GM19372 (cell line): ENCODE measurements around the gene NMU.
"Not testable (repeated sequence)": the region's sequence is repeated elsewhere in the genome, so short reads cannot be mapped to it uniquely, and the experiment has no call there.

Experiments used
- ATAC-seq: cut with Tn5 transposase; IDR thresholded peaks from one replicate; pipeline ENCODE4 v1.9.1; 2021; ENCODE audit warnings: mild to moderate bottlenecking, low read depth, moderate library complexity; ENCODE audit not compliant: unreplicated experiment

NMU gene

GRCh38 chr4:55568905-55569504, 67.1 kb downstream of the NMU start:
- peak; percentile 54 for ATAC-seq

GRCh38 chr4:55561889-55562288, 74.2 kb downstream of the NMU start:
- peak; percentile 99 for ATAC-seq

GRCh38 chr4:55560096-55560495, 76.0 kb downstream of the NMU start:
- ATAC-seq, result no peak

- no peak for ATAC-seq
These were observed 81.6 kb downstream of the NMU start for GRCh38 chr4:55554453-55555030.

- ATAC-seq, result no peak
These were observed 82.5 kb downstream of the NMU start for GRCh38 chr4:55553441-55554201.

- ATAC-seq, result not testable (repeated sequence)
These were observed 84.1 kb downstream of the NMU start for GRCh38 chr4:55551964-55552363.

- ATAC-seq, result no peak
These were observed 86.2 kb downstream of the NMU start for GRCh38 chr4:55549888-55550287.

GRCh38 chr4:55547918-55548317, 88.2 kb downstream of the NMU start:
- no peak for ATAC-seq

GRCh38 chr4:55547466-55547770, 88.7 kb downstream of the NMU start:
- ATAC-seq, result no peak

- peak; percentile 63 for ATAC-seq
These were observed 89.2 kb downstream of the NMU start, which contains the start of gene CLOCK for GRCh38 chr4:55546756-55547465. Gene CLOCK, minus strand, starts transcription at chr4:55546909. Its CDS starts 64,124 bp downstream, at chr4:55482785.

- ATAC-seq, result peak; percentile 42
These were observed 89.7 kb downstream of the NMU start for GRCh38 chr4:55546506-55546755.

GRCh38 chr4:55545641-55546505, 90.2 kb downstream of the NMU start:
- ATAC-seq, result peak; percentile 41
